Nephron (organoid): Measurements from ENCODE around the gene CORO2A.
"Not testable (repeated sequence)": the region's sequence is repeated elsewhere in the genome, so short reads cannot be mapped to it uniquely, and the experiment has no call there.

Source experiments
- H3K27ac Mint-ChIP-seq, 3 experiments: 2 replicates each; pipeline ENCODE4 v1.8.0; 2020; ENCODE audit warnings: mixed read lengths in 3 of 3, mild to moderate bottlenecking in 2 of 3, moderate library complexity in 1 of 3
- H3K27me3 Mint-ChIP-seq: 2 replicates; pipeline ENCODE4 v1.8.0; 2021; ENCODE audit warnings: low read depth, mild to moderate bottlenecking, moderate library complexity, mixed read lengths
- H3K36me3 Mint-ChIP-seq: 2 replicates; pipeline ENCODE4 v1.8.0; 2020; ENCODE audit warnings: low read depth, mixed read lengths
- H3K4me1 Mint-ChIP-seq: 2 replicates; pipeline ENCODE4 v1.8.0; 2020; ENCODE audit warnings: mixed read lengths
- H3K4me3 Mint-ChIP-seq, 3 experiments: 2 replicates each; pipeline ENCODE4 v1.8.0; 2020; ENCODE audit warnings: mild to moderate bottlenecking in 3 of 3, mixed read lengths in 3 of 3, moderate library complexity in 2 of 3
- H3K9me3 Mint-ChIP-seq: 2 replicates; pipeline ENCODE4 v1.8.0; 2020; ENCODE audit warnings: mixed read lengths
- CTCF ChIP-seq, 3 experiments: fragments of 200-600 bp; sonication (generic); IDR thresholded peaks; one replicate each; pipeline ENCODE4 v1.5.0; 2021; ENCODE audit warnings: antibody characterized with exemption in 3 of 3; ENCODE audit not compliant: unreplicated experiment in 3 of 3

CORO2A gene

GRCh38 chr9:98132806-98133631 is 59.4 kb downstream of the CORO2A start:
- Mint-ChIP-seq H3K4me3 (no peak overlapping the region), H3K27me3 (peaks cover 3% of the 10 kb centered on the region), H3K4me1 (no peaks in the 10 kb centered on the region), H3K9me3 (no peaks in the 10 kb centered on the region), H3K36me3 (no peaks in the 10 kb centered on the region), H3K27ac (no peak overlapping the region)
- no peak for TF ChIP-seq CTCF (IDR thresholded peaks at IDR 0.05; ENCODE audit: unreplicated experiment in 3 of 3)

- Mint-ChIP-seq H3K36me3 (no peaks in the 10 kb centered on the region), H3K27ac (no peak overlapping the region), H3K27me3 (peaks cover 3% of the 10 kb centered on the region), H3K9me3 (no peaks in the 10 kb centered on the region), H3K4me1 (no peaks in the 10 kb centered on the region), H3K4me3 (no peak overlapping the region)
- no peak for TF ChIP-seq CTCF (IDR thresholded peaks at IDR 0.05; ENCODE audit: unreplicated experiment in 3 of 3)
Measured at GRCh38 chr9:98132158-98132557, 60.3 kb downstream of the CORO2A start.

GRCh38 chr9:98130576-98131228 is 61.7 kb downstream of the CORO2A start:
- no peaks in the 10 kb centered on the region for H3K4me1 Mint-ChIP-seq
- H3K4me3 Mint-ChIP-seq, result no peak overlapping the region
- H3K36me3 Mint-ChIP-seq, result no peaks in the 10 kb centered on the region
- no peak for TF ChIP-seq CTCF (IDR thresholded peaks at IDR 0.05; ENCODE audit: unreplicated experiment in 3 of 3)
- no peaks in the 10 kb centered on the region for H3K9me3 Mint-ChIP-seq
- peaks cover 3% of the 10 kb centered on the region for H3K27me3 Mint-ChIP-seq
- H3K27ac Mint-ChIP-seq, result no peak overlapping the region

- H3K27ac Mint-ChIP-seq, H3K36me3 Mint-ChIP-seq, H3K9me3 Mint-ChIP-seq, H3K4me1 Mint-ChIP-seq, H3K4me3 Mint-ChIP-seq, H3K27me3 Mint-ChIP-seq: not testable (repeated sequence)
Measured at GRCh38 chr9:98130060-98130459, 62.4 kb downstream of the CORO2A start.

- H3K4me3 Mint-ChIP-seq, result no peak overlapping the region
- H3K36me3 Mint-ChIP-seq, result no peaks in the 10 kb centered on the region
- no peaks in the 10 kb centered on the region for H3K4me1 Mint-ChIP-seq
- no peaks in the 10 kb centered on the region for H3K9me3 Mint-ChIP-seq
- H3K27ac Mint-ChIP-seq, result no peak overlapping the region
- peaks cover 3% of the 10 kb centered on the region for H3K27me3 Mint-ChIP-seq
- TF ChIP-seq CTCF (IDR thresholded peaks at IDR 0.05; ENCODE audit: unreplicated experiment in 3 of 3), result no peak
Measured at GRCh38 chr9:98129451-98129881, 63.0 kb downstream of the CORO2A start.

- no peak overlapping the region for H3K27ac Mint-ChIP-seq
- H3K4me3 Mint-ChIP-seq, result no peak overlapping the region
- H3K27me3 Mint-ChIP-seq, result peaks cover 3% of the 10 kb centered on the region
- H3K36me3 Mint-ChIP-seq, result no peaks in the 10 kb centered on the region
- H3K9me3 Mint-ChIP-seq, result no peaks in the 10 kb centered on the region
- H3K4me1 Mint-ChIP-seq, result no peaks in the 10 kb centered on the region
- TF ChIP-seq CTCF (IDR thresholded peaks at IDR 0.05; ENCODE audit: unreplicated experiment in 3 of 3), result no peak
Measured at GRCh38 chr9:98128316-98128715, 64.1 kb downstream of the CORO2A start.
